Measurements from ENCODE around the gene NASP. TPM values are rescaled to one million over a fixed set of nuclear protein-coding genes. Genes with fewer than 3 reads are reported as not detected.

The NASP gene
- total RNA-seq, 4 donors from 2014 or later = 44.2 to 79.3 (median 55.9) TPM

DNA sequence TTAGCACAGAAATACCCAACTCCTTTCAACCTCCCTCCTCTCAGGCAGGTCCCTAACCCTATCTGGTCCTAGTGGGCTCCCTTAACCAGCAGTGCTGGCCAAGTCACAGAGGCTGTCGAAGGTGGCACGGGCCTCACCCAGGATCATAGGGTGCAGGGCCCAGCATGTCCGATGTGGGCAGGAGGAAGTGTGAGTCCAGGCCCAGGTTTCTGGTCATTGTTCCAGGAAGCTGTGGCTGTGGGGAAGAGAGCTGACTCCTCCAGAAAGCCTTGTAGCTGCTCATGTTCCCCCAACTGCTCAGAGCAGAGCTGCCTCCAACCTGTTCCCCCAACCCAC, 37.6 kb downstream of the NASP start:
- WGBS = 40% methylated on average over 2 of the region's 3 CpGs

GRCh38 chr1:45621895-45622523, 38.2 kb downstream of the NASP start:
- Histone ChIP-seq H3K4me1 (peaks cover 27% of the 10 kb centered on the region), H3K27me3 (no peaks in the 10 kb centered on the region), H3K9me3 (no peaks in the 10 kb centered on the region), H3K36me3 (peaks cover 39% of the 10 kb centered on the region), H3K4me3 (peak overlapping the region; percentile 44), H3K27ac (peak overlapping the region; percentile 21)
- TF ChIP-seq CTCF (IDR thresholded peaks at IDR 0.05) (no peak), POLR2AphosphoS5 (IDR thresholded peaks at IDR 0.05) (no peak), EP300 (IDR thresholded peaks at IDR 0.05) (no peak), POLR2A (IDR thresholded peaks at IDR 0.05) (no peak)
- 63% methylated on average over 14 of the region's 18 CpGs for WGBS
- no peak for DNase-seq (ENCODE audit: low spot score in 2 of 2)

More for the DNA sequence above, 37.6 kb downstream of the NASP start:
- Histone ChIP-seq H3K27ac (peak overlapping the region; percentile 21), H3K9me3 (no peaks in the 10 kb centered on the region), H3K27me3 (no peaks in the 10 kb centered on the region), H3K4me1 (peaks cover 27% of the 10 kb centered on the region), H3K36me3 (peaks cover 39% of the 10 kb centered on the region), H3K4me3 (no peak overlapping the region)
- DNase-seq (ENCODE audit: low spot score in 2 of 2) = no peak
- no peak for TF ChIP-seq POLR2A (IDR thresholded peaks at IDR 0.05)
- TF ChIP-seq CTCF (IDR thresholded peaks at IDR 0.05) = no peak
- no peak for TF ChIP-seq POLR2AphosphoS5 (IDR thresholded peaks at IDR 0.05)
- TF ChIP-seq EP300 (IDR thresholded peaks at IDR 0.05) = no peak

DNA sequence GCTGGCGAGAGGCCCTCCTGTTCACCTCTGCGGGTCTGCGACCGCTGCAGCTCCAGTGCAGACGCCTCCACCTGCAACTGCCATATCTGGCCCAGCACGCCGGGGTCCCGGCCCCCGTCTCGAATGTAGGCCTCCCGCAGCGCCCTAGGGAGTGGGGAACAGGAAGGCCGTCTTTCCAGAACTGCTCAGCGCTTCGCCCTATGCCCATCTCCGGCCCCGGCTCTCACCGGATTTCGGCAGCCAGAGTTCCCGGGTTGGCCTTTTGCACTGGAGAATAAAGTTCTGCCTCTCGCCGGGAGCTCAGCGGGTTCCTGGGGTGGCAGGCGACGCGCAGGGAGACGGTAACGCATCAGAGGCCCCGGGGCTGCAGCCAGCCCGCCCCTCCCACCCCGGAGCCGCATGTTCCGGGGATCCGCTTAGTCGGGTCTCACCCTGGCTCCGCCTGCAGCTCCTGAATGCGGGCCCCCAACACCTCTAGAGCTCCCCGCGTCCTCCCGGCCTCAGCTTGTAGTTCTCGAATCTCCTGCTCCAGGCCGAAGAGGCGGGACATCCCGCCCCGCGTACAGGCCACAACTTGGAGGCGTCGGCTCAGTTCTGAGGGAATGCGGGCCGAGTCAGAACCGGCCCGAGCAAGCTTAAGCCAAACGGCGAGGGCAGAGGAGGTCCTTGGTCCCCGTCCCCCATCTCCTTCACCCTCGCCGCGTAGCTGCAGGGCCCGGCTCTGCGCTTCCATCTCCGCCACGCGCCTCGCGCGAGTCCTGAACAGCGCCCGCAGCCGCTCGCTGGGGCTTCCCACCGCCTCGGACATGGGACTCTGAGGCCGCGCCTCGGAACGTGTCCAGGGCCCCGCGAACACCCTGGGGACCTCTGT, 38.9 kb downstream of the NASP start:
- no peak for TF ChIP-seq POLR2A (IDR thresholded peaks at IDR 0.05)
- no peak for TF ChIP-seq POLR2AphosphoS5 (IDR thresholded peaks at IDR 0.05)
- TF ChIP-seq CTCF (IDR thresholded peaks at IDR 0.05) = no peak
- no peak for TF ChIP-seq EP300 (IDR thresholded peaks at IDR 0.05)
- H3K4me1 ChIP-seq = peaks cover 27% of the 10 kb centered on the region
- peak overlapping the region; percentile 44 for H3K4me3 ChIP-seq
- WGBS = 50% methylated on average over 53 of the region's 78 CpGs
- H3K27ac ChIP-seq = peak overlapping the region; percentile 3
- DNase-seq (ENCODE audit: low spot score in 2 of 2) = peak in 1 of 2 donors; percentile 70
- H3K36me3 ChIP-seq = peaks cover 39% of the 10 kb centered on the region
- H3K27me3 ChIP-seq = no peaks in the 10 kb centered on the region
- no peaks in the 10 kb centered on the region for H3K9me3 ChIP-seq

DNA sequence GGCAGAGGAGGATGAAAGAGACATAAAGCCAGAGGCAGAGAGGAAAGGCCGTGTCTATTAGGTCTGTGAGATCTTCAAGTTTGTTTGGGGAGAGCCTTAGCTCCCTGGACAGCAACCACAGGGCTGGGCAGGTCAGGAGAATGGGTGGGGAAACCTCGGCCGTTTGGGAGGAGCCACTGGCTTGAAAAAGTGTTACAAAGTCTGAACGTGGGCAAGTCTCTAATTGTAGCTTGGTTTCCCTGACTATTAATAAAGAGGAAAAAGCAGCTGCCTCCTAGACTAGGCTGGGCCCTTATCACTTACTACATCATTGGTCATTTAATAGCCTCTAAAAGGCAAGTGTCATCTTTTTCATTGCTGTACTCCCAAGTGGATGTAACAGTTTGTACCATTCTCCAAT, 40.1 kb downstream of the NASP start, which contains the start of gene CCDC17:
TSS of gene CCDC17 (minus strand) at position 83 of the 400 bp plus-strand sequence. CDS start 145 bp downstream, outside the sequence.
- Histone ChIP-seq H3K36me3 (peaks cover 39% of the 10 kb centered on the region), H3K4me3 (peak within 1 kb of the TSS; percentile 44), H3K27ac (no peak within 1 kb of the TSS), H3K27me3 (no peaks in the 10 kb centered on the region), H3K4me1 (peaks cover 27% of the 10 kb centered on the region), H3K9me3 (no peaks in the 10 kb centered on the region)
- no peak for TF ChIP-seq EP300 (IDR thresholded peaks at IDR 0.05)
- TF ChIP-seq POLR2A (IDR thresholded peaks at IDR 0.05) = no peak
- no peak for TF ChIP-seq CTCF (IDR thresholded peaks at IDR 0.05)
- TF ChIP-seq POLR2AphosphoS5 (IDR thresholded peaks at IDR 0.05) = no peak
- DNase-seq (ENCODE audit: low spot score in 2 of 2) = no peak
- WGBS = 37% methylated on average over 4 of the region's 4 CpGs

- Histone ChIP-seq H3K9me3 (no peaks in the 10 kb centered on the region), H3K4me3 (no peak overlapping the region), H3K27me3 (no peaks in the 10 kb centered on the region), H3K4me1 (peaks cover 5% of the 10 kb centered on the region), H3K36me3 (peaks cover 81% of the 10 kb centered on the region), H3K27ac (no peak overlapping the region)
- no peak for DNase-seq (ENCODE audit: low spot score in 2 of 2)
- TF ChIP-seq CTCF (IDR thresholded peaks at IDR 0.05) (no peak), POLR2A (IDR thresholded peaks at IDR 0.05) (no peak), EP300 (IDR thresholded peaks at IDR 0.05) (no peak), POLR2AphosphoS5 (IDR thresholded peaks at IDR 0.05) (no peak)
Observed at GRCh38 chr1:45629035-45629434, 45.2 kb downstream of the NASP start.
